A673 (cell line): ENCODE measurements around the gene MAST4. TPM values are rescaled to one million over a fixed set of nuclear protein-coding genes. Genes with fewer than 3 reads are reported as not detected.

ENCODE experiments used
- BruUV-seq: library from RNA; stranded (reverse); fragments of 400-500 nt; replicated peaks from 2 replicates; lab custom pipeline; 2021; lab: Mats Ljungman, UMichigan
- CTCF ChIA-PET: fragments of 300-600 bp; sonication (Branson Sonifier 250); formaldehyde crosslinking; loops from one replicate; lab custom pipeline; 2022; ENCODE audit warnings: antibody characterized with exemption; lab: Charles Lee
- POLR2A ChIA-PET: fragments of 300-600 bp; sonication (Branson Sonifier 250); formaldehyde crosslinking; loops from one replicate; lab custom pipeline; 2022; ENCODE audit warnings: antibody characterized with exemption; ENCODE audit not compliant: low non-redundant PET; lab: Charles Lee
- DNase-seq: peaks from one replicate; pipeline ENCODE4 v3.0.0-alpha.2; 2015; ENCODE audit warnings: low spot score
- H3K27ac ChIP-seq: fragments of 200-600 bp; sonication (generic); 2 replicates; pipeline ENCODE4 v1.5.1; 2016; ENCODE audit warnings: mixed run types, low read depth, mild to moderate bottlenecking, mixed read lengths, antibody characterized with exemption, low read length; ENCODE audit not compliant: poor library complexity, severe bottlenecking
- H3K27me3 ChIP-seq: fragments of 200-600 bp; sonication (generic); replicated peaks from 2 replicates; pipeline ENCODE4 v1.6.1; 2017; ENCODE audit warnings: mixed run types, low read depth, mild to moderate bottlenecking, mixed read lengths, antibody characterized with exemption, low read length; ENCODE audit not compliant: insufficient read depth, poor library complexity
- H3K36me3 ChIP-seq: fragments of 200-600 bp; sonication (generic); 2 replicates; pipeline ENCODE4 v1.6.1; 2016; ENCODE audit warnings: mixed run types, mild to moderate bottlenecking, mixed read lengths, antibody characterized with exemption, low read length; ENCODE audit not compliant: insufficient read depth, poor library complexity, severe bottlenecking
- H3K4me1 ChIP-seq: fragments of 200-600 bp; sonication (generic); 2 replicates; pipeline ENCODE4 v1.6.1; 2017; ENCODE audit warnings: mixed run types, mild to moderate bottlenecking, mixed read lengths, antibody characterized with exemption, low read length; ENCODE audit not compliant: insufficient read depth, poor library complexity, severe bottlenecking
- H3K4me3 ChIP-seq: fragments of 200-600 bp; sonication (generic); 2 replicates; pipeline ENCODE4 v1.5.1; 2016; ENCODE audit warnings: low read depth, mixed run types, mild to moderate bottlenecking, mixed read lengths, low read length; ENCODE audit not compliant: poor library complexity, severe bottlenecking
- H3K9me3 ChIP-seq: fragments of 200-600 bp; sonication (generic); 2 replicates; pipeline ENCODE4 v1.6.1; 2016; ENCODE audit warnings: mixed run types, low read depth, mild to moderate bottlenecking, mixed read lengths, antibody characterized with exemption, low read length; ENCODE audit not compliant: poor library complexity, severe bottlenecking
- CTCF ChIP-seq: fragments of 300-800, 200-600 bp; sonication (generic); conservative IDR thresholded peaks from 2 replicates; pipeline ENCODE4 v1.5.1; 2017; ENCODE audit warnings: low read depth, mild to moderate bottlenecking, antibody characterized with exemption, low read length, moderate library complexity, mixed read lengths
- EZH2 ChIP-seq: fragments of 200-600 bp; sonication (generic); IDR thresholded peaks from 2 replicates; pipeline ENCODE4 v1.6.1; 2017; ENCODE audit warnings: borderline replicate concordance, low read depth, mild to moderate bottlenecking, mixed read lengths, antibody characterized with exemption, low read length; ENCODE audit not compliant: poor library complexity, severe bottlenecking
- intact Hi-C: fragments of 100-400 bp; cut with micrococcal nuclease; formaldehyde crosslinking; loops from one replicate; pipeline ENCODE4 v1.10.0; 2022; ENCODE audit not compliant: unreplicated experiment
- total RNA-seq: library from RNA; stranded (reverse); gene quantifications from 2 replicates; pipeline ENCODE4 v1.2.3, GENCODE V29; 2021

Gene MAST4
- total RNA-seq, 1 experiment from 2014 or later, result 4.5 TPM

- no TSS peak for BruUV-seq
- H3K4me3 ChIP-seq, result no peak overlapping the region
- CTCF ChIA-PET, result no interaction called here
- POLR2A ChIA-PET, result no interaction called here
- no peak for DNase-seq
- TF ChIP-seq CTCF, result no peak
- TF ChIP-seq EZH2, result no peak
- intact Hi-C loops, result no loop called here
- no peaks in the 10 kb centered on the region for H3K4me1 ChIP-seq
- no peaks in the 10 kb centered on the region for H3K9me3 ChIP-seq
- no peaks in the 10 kb centered on the region for H3K27me3 ChIP-seq
- H3K27ac ChIP-seq, result no peak overlapping the region
- no peaks in the 10 kb centered on the region for H3K36me3 ChIP-seq
Observed at GRCh38 chr5:67193439-67193807, 597.2 kb downstream of the MAST4 start.

- intact Hi-C loops, result no loop called here
- POLR2A ChIA-PET, result no interaction called here
Observed at GRCh38 chr5:67194166-67194565, 598.0 kb downstream of the MAST4 start.

GRCh38 chr5:67195406-67196275 is 599.4 kb downstream of the MAST4 start:
- TF ChIP-seq CTCF (no peak), EZH2 (no peak)
- ChIA-PET CTCF (no interaction called here), POLR2A (no interaction called here)
- H3K27ac ChIP-seq, result no peak overlapping the region
- H3K4me3 ChIP-seq, result no peak overlapping the region
- H3K4me1 ChIP-seq, result no peaks in the 10 kb centered on the region
- intact Hi-C loops, result no loop called here
- no TSS peak for BruUV-seq
- H3K27me3 ChIP-seq, result no peaks in the 10 kb centered on the region
- no peak for DNase-seq
- no peaks in the 10 kb centered on the region for H3K9me3 ChIP-seq
- no peaks in the 10 kb centered on the region for H3K36me3 ChIP-seq

More at GRCh38 chr5:67194166-67194565, 598.0 kb downstream of the MAST4 start:
- TF ChIP-seq CTCF (no peak), EZH2 (no peak)
- Histone ChIP-seq H3K9me3 (no peaks in the 10 kb centered on the region), H3K4me1 (no peaks in the 10 kb centered on the region), H3K36me3 (no peaks in the 10 kb centered on the region), H3K4me3 (no peak overlapping the region), H3K27ac (no peak overlapping the region), H3K27me3 (no peaks in the 10 kb centered on the region)
- DNase-seq, result no peak
- CTCF ChIA-PET, result no interaction called here
- no TSS peak for BruUV-seq
